ENCODE measurements around the gene RFLNA.

Gene RFLNA

DNA sequence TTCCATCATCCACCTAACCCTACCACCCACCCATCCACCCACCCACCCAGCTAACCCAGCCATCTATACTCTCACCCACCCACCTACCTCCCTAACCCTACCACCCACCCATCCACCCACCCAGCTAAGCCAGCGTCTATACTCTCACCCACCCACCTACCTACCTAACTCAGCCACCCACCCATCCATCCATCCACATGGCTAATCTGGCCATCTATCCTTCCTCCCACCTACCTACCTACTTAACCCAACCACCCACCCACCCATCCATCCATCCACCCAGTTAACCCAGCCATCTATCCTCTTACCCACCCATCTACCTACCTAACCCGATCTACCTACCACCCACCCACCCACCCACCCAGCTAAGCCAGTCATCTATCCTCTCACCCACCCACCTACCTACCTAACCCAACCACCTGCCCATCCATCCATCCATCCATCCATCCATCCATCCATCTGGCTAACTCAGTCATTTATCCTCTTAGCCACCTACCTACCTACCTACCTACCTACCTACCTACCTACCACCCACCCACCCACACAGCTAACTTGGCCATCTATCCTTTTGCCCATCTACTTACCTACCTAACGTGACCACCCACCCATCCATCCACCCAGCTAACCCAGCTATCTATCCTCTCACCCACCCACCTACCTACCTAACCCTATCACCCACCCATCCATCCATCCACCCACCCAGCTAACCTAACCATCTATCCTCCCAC lies 44.1 kb downstream of the RFLNA start:
- no peak for DNase-seq

DNA sequence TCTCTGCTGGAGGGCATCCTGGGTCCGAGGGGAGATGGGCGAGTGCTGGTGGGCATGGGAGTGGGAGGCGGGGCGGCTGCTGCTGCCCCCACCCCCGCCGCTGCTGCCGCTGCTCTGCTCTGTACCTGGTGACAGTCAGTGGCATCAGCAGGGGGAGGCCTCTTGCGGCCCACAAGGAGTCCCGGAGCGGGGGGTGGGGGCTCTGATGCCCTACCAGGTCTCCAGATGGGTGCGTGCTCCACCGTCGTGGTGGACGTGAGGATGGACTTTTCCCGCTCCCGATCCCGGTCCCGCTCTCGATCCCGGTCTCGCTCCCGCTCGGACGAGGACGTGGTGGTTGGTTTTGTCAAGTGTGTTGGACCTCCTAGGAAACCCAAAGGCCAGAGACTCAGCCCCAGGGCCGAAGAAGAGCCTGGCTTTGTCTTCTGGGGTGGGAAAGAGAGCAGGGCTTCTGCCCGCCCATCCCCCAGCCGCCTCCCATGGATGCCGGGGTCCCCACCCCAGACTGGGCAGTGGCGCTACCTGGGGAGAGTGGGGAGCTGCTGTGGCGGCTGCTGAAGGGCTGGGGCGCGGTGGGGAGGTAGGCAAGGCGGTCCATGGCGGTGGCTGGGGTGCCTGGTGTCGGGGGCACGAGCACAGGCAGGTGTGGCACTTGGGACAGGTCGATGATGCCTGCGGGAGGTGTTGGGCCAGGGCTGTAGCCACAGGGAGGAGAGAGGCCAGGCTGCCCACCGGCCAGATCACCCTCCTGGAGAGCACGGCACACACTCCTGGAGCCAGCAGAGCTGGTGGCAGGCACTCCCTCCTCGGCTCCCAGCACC lies 45.4 kb downstream of the RFLNA start:
- no peak for DNase-seq

DNA sequence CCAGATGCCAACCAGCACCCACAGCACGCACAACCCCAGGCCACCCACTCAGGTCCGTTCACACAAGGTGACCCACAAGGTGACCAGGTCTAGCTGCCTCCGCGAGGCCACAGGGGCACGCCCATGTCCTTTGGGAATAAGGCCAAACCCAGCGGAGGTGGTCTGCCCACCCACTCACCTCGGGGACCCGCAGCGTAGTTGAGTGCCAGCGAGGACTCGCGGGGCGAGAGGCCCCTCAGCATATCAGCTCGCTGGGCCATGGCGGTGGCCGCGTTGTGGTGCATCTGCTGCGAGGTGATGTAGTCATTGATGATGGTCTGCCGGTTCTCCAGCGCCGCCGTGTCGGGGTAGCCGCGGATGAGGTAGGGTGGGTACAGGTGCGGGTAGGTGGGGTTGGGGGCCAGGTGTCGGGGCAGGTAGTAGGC lies 46.8 kb downstream of the RFLNA start:
- no peak for DNase-seq

DNA sequence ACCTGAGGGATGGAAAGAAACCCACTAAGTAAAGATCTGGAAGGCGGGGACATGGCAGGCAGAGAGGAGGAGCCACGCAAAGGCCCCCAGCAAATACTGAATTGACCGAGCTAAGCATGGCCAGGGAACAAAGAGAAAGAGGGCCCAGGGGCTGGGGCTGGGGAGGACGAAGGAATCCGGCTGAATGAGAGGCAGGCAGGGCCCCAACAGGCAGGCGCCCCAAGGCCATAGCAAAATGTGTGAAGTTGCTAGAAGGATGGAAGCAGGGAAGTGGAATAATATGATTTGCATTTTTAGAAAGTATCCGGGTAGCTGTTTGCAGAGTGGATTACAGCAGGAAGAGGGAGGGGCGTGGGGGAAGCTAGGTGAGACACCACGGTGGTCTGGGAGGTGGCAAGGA lies 49.1 kb downstream of the RFLNA start:
- no peak for DNase-seq

DNA sequence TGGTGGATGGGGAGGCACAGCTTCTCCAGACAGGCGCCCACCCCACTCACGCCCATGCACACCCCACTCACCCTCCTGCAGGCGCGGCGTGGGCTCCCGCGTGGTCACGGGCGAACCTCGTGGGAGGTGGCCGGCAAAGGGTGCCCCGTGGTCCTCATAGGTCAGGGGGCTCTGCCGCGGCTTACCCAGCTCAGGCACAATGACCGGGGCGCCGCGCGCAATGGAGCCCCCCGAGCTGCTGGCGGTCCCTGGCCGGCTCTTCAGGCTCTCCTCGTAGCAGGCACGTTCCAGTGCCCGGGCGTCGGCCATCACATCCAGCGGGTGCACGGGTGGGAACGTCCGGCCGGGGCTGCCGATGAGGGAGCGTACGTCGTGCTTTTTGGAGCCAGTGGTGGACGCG lies 49.6 kb downstream of the RFLNA start:
- DNase-seq: no peak

DNA sequence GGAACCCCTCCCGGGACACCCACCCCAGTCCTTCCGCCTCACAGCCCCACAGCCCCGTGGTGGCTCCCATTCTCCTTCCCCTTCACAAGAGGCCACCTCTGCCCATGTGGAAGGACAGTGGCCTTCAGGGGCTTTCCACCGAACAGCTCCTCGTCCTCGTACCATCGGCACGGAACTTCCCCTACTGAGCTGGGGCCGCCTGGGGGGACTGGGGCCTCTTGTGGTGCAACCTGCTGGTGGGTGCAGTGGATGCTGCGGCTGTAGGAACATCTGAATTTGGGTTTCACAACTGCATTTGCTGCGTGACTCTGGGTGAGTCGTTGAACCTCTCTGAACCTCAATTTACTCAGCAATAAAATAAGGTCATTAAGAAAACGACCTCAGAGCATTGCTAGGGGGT lies 50.9 kb downstream of the RFLNA start:
- DNase-seq: no peak

DNA sequence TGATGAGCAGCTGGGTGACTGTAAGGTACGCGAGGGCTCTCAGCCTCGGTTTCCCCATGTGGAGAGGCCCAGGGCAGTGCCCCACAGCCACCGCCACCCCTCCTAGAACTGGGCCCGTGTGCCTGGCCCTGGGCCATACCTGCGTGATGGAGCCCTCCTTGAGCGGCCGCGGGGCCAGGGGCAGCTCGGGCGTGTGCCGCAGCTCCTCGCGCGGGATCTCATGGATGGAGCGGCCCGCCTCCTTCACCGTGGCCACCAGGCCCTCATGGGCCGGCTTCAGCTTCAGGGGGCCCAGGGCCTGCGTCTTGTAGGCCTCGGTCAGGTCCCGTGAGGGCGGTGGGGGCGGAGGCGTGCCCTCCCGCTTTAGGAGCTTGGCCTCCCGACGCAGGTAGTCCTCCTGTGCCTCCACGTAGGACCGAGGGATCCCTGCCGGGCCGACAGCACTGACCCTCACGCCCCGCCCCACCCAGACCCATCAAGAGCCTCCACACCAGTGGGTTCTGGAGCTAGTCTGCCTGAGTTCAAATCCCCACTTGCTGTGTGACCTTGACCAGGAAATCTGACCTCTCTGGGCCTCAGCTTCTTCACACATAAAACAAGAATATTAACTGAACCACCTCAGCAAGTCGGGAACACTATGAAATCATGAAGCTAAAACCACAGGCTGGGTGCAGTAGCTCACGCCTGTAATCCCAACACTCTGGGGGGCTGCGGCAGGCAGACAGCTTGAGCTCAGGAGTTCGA lies 51.7 kb downstream of the RFLNA start:
- no peak for DNase-seq

DNA sequence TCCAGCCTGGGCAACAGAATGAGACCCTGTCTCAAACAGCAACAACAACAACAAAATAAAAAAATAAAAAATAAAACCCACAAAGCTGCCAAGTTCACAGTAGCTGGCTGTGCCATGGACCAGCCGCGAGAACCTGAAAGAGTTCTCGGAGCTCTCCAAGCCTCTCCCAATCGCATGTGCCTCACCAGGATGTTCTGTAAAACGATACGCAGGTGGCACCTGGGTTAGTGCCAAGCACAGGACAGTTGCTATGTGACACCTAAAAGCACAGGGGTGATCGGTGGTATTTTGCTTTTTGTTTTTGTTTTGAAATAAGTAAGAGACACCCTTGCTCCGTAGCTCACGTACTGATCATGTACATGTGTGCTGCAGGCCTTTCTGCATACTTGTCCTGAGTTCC lies 52.4 kb downstream of the RFLNA start:
- no peak for DNase-seq

DNA sequence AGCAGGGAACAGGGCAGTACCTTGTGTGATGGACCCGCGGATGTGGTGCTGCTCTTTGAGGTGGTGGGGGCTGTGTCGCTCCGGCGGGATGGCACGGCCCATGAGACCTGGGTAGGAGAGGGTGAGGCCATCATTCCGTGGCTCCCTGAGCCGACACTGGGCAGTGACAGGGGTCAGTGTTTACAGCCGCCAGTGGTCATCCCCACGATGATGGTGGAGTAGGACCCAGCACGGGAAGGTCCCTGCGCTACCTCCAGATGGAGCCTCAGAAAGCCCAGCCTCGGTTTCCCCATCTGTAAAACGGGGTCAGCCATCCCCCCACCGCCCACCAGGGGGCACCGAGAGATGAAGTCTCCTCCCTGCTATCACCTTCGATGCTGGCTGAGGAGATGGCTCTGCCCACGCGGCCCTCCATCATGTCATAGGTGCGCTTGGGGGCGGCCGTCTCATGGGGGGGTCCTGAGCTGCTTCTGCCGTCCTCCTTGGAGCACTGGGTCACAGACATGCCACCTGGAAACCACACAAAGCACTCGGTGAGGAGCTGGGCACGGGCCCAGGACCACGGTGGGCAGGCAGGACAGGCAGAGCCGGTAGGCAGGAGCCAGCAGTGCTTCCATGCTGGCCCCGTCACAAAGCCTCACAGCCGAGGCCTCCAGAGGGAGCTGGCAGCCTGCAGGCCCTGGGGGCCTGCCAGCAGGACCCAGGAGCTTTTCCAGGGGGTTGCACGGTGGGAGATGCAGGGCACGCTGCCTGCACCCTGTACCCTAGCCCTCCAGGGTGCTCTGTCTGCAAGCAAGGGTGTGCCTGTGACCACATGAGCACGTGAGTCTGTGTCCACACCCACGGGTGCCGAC lies 53.1 kb downstream of the RFLNA start:
- DNase-seq: no peak

DNA sequence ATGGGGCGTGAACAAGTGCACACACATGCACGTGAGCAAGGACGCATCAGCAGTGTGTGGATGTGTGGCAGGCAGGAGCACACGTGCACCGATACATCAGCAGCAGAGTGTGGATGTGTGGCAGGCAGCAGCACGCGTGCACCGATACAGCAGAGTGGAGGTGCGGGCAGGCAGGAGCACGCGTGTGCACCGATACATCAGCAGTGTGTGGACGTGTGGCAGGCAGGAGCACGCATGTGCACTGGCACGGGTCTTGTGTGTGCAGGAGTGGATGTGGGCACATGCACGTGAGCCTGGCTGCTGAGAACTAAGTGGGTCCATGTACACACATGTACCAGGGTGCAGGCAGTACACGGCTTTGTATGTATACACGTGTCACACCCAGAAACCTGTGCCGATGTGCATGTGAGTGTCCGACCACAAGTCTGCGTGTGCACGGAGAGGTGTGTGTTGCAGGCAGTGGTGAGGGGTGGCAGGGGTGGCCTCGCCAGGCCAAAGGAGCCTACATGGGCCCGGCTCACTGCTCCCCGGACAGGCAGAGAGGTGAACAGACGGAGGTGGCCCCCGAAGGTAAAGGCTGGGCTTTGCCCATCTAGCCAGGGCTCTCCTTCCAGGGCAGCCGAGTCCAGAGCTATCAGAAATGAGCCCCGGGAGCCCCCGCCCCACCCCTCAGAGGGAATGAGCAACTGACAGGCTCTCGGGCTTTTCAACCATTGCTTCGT lies 53.9 kb downstream of the RFLNA start:
- DNase-seq: no peak

DNA sequence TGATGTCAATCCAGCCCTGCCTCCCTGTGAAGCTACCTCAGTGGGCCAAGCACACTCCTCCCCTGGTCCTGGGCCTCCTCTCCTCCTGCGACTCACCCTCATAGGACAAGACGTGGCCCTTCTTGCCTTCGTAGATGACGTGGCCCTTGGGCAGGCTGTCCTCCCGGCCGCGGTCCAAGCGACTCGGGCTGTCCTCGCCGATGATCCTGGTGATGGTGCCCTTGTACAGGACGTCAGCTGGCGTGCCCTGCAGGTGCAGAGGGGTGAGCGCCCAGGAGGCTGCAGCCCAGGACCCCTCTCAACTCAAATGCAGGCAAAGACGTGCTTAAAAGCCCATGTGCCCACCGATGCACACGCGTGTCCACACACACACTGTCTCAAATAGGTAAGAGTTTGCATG lies 55.6 kb downstream of the RFLNA start:
- DNase-seq: no peak

DNA sequence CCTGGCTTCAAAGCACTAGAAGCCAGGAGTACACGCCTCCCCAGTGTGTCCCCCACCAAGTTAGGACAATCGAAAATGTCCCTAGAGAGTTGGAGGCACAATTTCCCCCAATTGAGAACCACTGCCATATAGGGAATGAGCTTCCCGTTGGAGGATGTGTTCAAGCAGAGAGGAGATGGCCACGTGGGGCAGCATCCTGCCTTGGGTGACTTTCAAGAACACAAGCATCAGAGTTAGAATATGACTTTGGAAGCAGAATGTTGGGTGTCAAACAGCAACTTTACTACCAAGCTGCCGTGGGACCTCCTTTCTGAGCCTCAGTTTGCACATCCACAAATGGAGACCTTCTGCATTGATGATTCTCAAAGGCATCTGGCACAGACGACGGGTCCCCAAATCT lies 56.5 kb downstream of the RFLNA start:
- DNase-seq: no peak

DNA sequence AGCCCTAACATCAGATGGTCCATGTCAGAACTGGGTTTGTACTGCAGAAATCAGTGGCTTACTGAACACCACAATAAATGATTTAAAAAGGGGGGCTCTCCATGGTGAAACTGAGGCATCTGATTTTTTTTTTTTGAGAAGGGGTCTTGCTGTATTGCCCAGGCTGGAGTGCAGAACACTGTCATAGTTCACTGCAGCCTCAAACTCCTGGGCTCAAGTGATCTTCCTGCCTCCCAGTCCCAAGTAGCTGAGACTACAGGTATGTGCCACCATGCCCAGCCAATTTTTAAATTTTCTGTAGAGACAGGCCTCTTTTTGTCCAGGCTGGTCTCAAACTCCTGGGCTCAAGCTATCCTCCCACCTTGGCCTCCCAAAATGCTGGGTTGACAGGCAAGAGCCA lies 57.4 kb downstream of the RFLNA start:
- no peak for DNase-seq

DNA sequence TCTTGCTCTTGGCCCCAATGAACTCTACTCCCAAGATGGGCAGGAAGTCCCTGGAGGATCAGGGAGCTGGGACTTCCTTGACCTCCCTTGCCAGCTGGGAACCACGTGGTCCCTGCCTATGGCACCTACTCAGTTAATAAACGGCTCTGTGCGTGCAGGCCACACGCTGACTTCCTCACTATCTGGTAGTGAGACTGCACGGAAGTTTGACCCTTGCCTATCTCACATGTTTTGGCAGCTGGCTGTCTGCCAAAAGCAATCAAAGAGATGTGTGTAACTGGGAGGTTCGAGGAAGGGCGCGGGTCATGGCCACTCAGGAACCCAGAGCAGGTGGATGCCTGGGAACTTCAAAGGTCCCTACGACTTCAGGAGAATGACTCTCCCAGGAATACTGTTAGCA lies 57.9 kb downstream of the RFLNA start:
- DNase-seq: no peak

DNA sequence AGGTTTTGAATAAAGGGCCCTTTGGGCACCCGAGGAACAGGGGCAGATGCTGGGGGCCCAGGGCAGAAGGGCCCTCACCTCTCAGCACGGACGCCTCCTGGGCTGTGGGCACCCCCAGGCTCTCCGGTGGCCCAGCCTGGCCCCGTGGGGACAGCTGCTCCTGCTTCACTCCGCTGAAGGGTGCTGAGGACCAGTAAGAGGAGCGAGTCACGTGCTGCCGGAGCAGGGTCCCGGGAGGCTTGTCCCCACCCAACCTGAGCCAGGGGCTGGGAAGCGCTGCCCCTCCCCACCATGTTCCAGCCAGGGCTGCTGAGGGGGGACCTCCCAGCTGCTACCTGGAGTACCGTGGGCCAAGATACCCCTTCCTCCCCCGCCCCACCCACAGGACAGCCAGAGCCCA lies 59.5 kb downstream of the RFLNA start:
- DNase-seq: no peak

DNA sequence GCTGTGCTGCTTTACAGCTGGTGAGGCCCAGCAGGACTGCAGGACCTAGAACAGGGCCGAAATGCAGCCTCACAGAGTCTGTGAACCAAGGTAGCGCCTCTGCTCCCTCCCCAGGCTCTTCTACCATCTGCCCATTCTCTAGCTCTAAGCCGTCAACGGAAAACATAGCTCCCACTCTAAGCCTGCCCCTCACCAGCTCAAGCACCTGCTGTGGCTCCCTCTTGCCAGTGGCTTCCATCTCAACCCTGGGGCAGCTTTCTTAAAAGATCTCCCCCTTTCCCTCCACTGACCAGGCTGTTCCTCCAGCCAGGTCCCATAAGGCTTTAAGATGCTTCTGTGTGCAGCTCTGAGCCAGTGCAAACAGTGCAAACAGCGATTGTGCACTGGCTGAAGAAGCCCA lies 61.3 kb downstream of the RFLNA start:
- DNase-seq: no peak

DNA sequence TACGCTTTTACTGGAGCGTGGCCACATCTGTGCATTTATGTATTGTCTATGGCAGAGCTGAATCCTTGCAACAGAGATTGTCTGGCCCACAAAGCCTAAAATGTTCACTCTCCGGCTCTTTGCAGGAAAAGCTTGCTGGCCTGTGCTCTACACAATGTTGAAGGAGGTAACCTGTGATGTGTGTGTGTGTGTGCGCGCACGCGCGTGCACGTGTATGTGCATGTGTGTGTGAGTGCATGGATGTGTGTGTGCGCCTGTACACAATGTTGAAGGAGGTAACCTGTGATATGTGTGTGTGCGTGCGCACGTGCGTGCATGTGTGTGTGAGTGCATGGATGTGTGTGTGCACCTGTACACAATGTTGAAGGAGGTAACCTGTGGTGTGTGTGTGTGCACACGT lies 62.7 kb downstream of the RFLNA start:
- DNase-seq: no peak

DNA sequence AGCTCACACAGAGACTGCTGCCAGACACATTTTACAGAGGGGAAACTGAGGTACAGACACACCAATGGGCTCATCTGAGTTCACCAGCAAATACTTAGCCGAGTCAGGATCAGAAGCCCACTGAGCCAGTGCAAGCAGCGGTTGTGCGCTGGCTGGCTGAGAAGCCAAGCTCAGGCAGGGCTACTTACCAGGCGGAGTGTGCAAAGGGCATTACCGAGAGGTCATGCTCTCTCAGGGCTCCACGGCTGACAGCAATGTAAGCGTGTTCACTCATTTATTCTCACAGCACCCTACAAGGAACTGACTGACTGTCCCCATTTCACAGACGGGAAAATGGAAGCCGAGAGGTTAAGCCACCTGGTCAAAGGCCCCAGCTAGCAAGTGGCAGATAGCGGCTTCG lies 63.7 kb downstream of the RFLNA start:
- DNase-seq: no peak

DNA sequence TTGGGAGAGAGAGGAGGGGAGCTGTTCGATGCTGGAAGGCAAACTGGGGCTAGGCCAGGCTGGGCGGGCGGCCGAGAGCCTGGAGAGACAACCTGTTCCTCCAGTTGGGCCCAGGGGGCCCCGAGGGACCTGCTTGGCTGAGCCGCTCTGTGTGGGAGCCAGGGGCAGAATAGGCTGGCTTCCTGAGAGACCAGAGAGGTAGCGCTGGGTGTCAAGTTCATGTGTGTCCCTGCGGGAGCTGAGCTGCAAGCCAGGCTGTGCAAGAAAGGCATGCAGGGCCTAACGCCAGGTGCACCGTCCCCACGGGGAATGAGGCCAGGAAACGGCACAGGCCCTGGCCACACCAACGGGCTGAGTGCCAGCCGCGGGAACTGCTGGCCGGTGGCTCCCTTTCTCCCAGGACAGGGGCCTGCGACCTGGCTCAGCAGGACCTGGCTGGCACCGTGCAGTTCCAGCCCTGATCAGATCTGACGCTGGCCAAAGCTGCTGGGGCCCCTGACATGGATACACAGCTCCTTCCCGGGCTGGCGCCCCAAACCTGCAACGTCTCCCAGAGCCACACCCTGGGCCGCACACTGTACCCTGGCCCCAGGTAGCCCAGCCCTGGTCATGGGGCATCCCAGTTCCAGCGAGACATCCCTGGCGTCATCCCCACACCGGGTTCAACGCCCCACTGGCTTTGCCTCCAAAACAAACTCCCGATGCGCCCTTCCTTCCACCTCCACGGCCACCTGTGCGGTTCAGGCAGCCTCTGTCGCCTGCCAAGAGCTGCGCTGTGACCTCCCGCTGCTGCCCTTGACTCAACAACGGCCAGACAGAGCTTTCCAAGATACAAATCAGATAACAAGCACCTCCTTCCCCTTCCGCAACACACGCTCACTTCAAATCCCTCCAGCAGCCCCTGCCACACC lies 65.0 kb downstream of the RFLNA start:
- DNase-seq: no peak

DNA sequence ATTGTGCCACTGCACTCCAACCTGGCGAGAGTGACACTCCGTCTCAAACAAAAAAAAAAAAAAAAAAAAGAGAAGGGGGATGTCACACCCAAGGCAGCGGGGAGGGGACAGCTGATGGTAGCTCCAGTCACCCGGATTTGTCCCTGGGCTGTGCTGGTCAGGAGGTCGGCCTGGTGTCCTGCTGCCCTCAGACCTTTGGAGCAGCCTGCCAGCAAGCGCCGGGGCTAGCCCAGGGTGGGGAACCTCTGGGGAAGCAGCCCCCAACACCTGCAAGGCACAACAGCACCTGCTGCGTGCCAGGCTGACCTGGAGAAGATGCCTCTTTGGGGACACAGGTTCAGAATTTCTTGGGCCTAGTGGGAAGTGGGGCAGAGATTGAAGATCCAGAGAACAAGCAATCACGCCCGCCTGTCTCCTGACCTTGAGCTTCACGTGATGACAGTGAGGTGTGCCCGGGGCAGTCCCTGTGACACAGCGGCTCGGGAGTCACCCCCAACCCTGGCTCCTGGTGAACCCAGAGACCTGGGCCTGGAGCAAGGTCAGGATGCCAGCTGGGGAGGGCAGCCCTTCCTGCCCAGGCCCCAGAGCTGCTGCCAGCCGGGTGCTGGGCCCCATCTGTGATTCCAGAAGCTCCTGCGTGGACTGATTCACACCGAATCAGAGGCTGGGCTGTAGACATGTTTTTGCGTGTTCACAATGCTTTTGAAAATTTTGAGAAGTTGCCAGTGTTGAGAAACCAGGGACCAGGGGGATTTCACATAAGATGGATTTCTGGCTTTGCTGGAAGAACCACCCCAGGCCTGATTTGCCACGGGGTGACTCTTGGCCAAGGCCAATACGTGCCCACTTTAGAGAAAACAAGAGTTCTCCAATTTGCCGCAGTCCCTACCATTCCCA lies 66.4 kb downstream of the RFLNA start:
- no peak for DNase-seq
